Measurements from ENCODE around the gene TMEM30B. TPM values are rescaled to one million over a fixed set of nuclear protein-coding genes. Genes with fewer than 3 reads are reported as not detected.

Gene TMEM30B
- total and polyA plus RNA-seq, 10 of the 15 experiments (the other 5 are each of a cell fraction or from before 2014, with no cell fraction given): 0.10 TPM; not detected in 9

DNA sequence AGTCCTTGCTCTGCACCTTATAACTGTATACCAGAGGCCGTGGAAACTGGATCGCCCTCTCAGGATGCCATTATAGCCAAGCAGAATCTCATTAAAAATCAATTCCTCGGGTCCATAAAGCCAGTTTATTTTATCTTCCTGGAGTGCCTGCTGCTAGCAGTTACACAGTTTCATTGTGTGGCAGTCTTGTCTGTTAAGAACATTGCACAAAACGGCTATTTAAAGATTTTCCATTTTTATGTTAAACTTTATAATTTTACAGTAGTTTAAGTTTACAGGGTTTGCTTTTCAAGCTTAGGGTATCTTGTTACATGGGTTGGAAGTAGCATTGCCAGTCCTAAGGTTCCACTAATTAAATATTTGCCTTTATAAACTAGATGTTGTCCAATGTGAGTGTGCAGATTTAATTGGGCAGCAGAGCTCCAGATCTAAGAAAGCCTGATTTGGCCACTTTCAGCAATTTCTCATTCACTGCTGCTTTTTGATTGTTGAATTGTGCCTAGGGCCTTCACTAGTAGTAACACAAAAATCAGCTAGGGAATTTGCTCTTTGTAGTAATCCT lies 17.0 kb downstream of the TMEM30B start (continued):
- TF ChIP-seq POU2F2 (IDR thresholded peaks at IDR 0.05; ENCODE audit: borderline replicate concordance, low read depth, low read length) (no peak), ZNF24 (IDR thresholded peaks at IDR 0.05) (no peak)
- TF ChIP-seq, protein P1, sequence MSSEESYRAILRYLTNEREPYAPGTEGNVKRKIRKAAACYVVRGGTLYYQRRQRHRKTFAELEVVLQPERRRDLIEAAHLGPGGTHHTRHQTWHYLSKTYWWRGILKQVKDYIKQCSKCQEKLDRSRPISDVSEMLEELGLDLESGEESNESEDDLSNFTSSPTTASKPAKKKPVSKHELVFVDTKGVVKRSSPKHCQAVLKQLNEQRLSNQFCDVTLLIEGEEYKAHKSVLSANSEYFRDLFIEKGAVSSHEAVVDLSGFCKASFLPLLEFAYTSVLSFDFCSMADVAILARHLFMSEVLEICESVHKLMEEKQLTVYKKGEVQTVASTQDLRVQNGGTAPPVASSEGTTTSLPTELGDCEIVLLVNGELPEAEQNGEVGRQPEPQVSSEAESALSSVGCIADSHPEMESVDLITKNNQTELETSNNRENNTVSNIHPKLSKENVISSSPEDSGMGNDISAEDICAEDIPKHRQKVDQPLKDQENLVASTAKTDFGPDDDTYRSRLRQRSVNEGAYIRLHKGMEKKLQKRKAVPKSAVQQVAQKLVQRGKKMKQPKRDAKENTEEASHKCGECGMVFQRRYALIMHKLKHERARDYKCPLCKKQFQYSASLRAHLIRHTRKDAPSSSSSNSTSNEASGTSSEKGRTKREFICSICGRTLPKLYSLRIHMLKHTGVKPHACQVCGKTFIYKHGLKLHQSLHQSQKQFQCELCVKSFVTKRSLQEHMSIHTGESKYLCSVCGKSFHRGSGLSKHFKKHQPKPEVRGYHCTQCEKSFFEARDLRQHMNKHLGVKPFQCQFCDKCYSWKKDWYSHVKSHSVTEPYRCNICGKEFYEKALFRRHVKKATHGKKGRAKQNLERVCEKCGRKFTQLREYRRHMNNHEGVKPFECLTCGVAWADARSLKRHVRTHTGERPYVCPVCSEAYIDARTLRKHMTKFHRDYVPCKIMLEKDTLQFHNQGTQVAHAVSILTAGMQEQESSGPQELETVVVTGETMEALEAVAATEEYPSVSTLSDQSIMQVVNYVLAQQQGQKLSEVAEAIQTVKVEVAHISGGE (CRISPR knock-in tag; IDR thresholded peaks at IDR 0.05): no peak
- TF ChIP-seq, protein P2, sequence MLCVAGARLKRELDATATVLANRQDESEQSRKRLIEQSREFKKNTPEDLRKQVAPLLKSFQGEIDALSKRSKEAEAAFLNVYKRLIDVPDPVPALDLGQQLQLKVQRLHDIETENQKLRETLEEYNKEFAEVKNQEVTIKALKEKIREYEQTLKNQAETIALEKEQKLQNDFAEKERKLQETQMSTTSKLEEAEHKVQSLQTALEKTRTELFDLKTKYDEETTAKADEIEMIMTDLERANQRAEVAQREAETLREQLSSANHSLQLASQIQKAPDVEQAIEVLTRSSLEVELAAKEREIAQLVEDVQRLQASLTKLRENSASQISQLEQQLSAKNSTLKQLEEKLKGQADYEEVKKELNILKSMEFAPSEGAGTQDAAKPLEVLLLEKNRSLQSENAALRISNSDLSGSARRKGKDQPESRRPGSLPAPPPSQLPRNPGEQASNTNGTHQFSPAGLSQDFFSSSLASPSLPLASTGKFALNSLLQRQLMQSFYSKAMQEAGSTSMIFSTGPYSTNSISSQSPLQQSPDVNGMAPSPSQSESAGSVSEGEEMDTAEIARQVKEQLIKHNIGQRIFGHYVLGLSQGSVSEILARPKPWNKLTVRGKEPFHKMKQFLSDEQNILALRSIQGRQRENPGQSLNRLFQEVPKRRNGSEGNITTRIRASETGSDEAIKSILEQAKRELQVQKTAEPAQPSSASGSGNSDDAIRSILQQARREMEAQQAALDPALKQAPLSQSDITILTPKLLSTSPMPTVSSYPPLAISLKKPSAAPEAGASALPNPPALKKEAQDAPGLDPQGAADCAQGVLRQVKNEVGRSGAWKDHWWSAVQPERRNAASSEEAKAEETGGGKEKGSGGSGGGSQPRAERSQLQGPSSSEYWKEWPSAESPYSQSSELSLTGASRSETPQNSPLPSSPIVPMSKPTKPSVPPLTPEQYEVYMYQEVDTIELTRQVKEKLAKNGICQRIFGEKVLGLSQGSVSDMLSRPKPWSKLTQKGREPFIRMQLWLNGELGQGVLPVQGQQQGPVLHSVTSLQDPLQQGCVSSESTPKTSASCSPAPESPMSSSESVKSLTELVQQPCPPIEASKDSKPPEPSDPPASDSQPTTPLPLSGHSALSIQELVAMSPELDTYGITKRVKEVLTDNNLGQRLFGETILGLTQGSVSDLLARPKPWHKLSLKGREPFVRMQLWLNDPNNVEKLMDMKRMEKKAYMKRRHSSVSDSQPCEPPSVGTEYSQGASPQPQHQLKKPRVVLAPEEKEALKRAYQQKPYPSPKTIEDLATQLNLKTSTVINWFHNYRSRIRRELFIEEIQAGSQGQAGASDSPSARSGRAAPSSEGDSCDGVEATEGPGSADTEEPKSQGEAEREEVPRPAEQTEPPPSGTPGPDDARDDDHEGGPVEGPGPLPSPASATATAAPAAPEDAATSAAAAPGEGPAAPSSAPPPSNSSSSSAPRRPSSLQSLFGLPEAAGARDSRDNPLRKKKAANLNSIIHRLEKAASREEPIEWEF (IDR thresholded peaks at IDR 0.05; ENCODE audit: insufficient replicate concordance, low read depth, low read length): no peak
- TF ChIP-seq, protein P3, sequence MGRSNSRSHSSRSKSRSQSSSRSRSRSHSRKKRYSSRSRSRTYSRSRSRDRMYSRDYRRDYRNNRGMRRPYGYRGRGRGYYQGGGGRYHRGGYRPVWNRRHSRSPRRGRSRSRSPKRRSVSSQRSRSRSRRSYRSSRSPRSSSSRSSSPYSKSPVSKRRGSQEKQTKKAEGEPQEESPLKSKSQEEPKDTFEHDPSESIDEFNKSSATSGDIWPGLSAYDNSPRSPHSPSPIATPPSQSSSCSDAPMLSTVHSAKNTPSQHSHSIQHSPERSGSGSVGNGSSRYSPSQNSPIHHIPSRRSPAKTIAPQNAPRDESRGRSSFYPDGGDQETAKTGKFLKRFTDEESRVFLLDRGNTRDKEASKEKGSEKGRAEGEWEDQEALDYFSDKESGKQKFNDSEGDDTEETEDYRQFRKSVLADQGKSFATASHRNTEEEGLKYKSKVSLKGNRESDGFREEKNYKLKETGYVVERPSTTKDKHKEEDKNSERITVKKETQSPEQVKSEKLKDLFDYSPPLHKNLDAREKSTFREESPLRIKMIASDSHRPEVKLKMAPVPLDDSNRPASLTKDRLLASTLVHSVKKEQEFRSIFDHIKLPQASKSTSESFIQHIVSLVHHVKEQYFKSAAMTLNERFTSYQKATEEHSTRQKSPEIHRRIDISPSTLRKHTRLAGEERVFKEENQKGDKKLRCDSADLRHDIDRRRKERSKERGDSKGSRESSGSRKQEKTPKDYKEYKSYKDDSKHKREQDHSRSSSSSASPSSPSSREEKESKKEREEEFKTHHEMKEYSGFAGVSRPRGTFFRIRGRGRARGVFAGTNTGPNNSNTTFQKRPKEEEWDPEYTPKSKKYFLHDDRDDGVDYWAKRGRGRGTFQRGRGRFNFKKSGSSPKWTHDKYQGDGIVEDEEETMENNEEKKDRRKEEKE (IDR thresholded peaks at IDR 0.05): no peak
